Measurements from ENCODE around the gene RIOK1. TPM values are rescaled to one million over a fixed set of nuclear protein-coding genes. Genes with fewer than 3 reads are reported as not detected.

The RIOK1 gene
- total RNA-seq, 4 donors from 2014 or later: 11.3 to 17.5 (median 15.8) TPM

DNA sequence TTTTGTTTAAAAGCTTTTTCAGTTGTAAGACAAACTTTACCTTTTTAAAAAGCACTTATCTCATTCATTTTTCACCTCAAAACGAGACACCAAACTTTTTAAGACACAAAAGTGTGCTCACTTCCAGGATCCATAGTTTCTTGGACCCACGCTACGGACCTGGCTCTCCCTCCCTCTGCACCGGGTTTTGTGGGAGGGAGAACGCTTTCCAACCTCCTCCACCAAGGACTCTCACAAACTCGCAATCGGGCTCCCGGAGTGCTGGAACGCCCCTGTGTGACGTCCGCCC is 502 bp upstream of the RIOK1 start:
- Histone ChIP-seq H3K36me3 (peaks cover 2 to 5% of the 10 kb centered on the region in 2 donors), H3K4me3 (replicated peaks in 1 of 3) (peak overlapping the region; percentile 43 to 86 (median 78)), H3K27me3 (no peaks in the 10 kb centered on the region), H3K27ac (peak overlapping the region; percentile 58 to 88 (median 85)), H3K9me3 (no peaks in the 10 kb centered on the region), H3K4me1 (peaks cover 11 to 22% of the 10 kb centered on the region in 2 donors)
- WGBS, 2 donors: 0% methylated on average over 9 to 11 of the region's 11 CpGs
- intact Hi-C loops (cut with DNase I): no loop called here
- peak; percentile 82 to 85 for DNase-seq
- TF ChIP-seq CTCF (IDR thresholded peaks at IDR 0.05) (no peak), POLR2A (IDR thresholded peaks at IDR 0.05) (no peak)

- WGBS, 2 donors: 5 to 6% methylated on average over 14 of the region's 14 CpGs
- peaks cover 11 to 22% of the 10 kb centered on the region in 2 donors for H3K4me1 ChIP-seq
- H3K27ac ChIP-seq: peak overlapping the region; percentile 38 to 88 (median 85)
- intact Hi-C loops (cut with DNase I): loop anchor here (2.0 to 5.0 kb wide), 2 partner anchors 78 to 113 kb away; partner anchors contain the start of gene SSR1
- peaks cover 4 to 15% of the 10 kb centered on the region in 2 donors for H3K36me3 ChIP-seq
- TF ChIP-seq POLR2A (IDR thresholded peaks at IDR 0.05): no peak
- TF ChIP-seq CTCF (IDR thresholded peaks at IDR 0.05): no peak
- no peak for DNase-seq
- H3K4me3 ChIP-seq (replicated peaks in 1 of 3): peak overlapping the region; percentile 43 to 86 (median 78)
- H3K9me3 ChIP-seq: no peaks in the 10 kb centered on the region
- H3K27me3 ChIP-seq: no peaks in the 10 kb centered on the region
Measured at GRCh38 chr6:7390226-7390878, 744 bp downstream of the RIOK1 start.

DNA sequence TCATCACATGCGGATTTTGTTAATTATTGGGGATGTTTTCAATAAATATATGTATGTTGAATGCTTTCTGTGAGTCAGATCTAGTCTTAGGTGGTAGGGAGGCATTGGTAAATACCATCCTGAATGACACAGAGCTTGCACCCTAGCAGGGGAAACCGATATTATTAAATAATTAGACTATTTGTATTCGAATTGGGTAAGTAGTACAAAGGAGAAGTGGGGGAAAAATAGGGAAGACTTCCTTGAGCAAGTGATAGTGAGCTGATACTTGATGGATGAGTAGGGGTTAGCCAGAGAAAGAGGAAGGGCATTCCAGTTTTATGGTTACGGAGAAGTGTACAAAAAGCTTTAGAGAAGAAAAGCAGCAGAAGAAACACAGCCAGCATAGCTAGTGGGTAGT is 1.5 kb downstream of the RIOK1 start:
- Histone ChIP-seq H3K4me3 (replicated peaks in 1 of 3) (no peak overlapping the region), H3K27ac (no peak overlapping the region), H3K27me3 (no peaks in the 10 kb centered on the region), H3K9me3 (no peaks in the 10 kb centered on the region), H3K36me3 (peaks cover 4 to 21% of the 10 kb centered on the region in 2 donors), H3K4me1 (peaks cover 11 to 22% of the 10 kb centered on the region in 2 donors)
- TF ChIP-seq POLR2A (IDR thresholded peaks at IDR 0.05): no peak
- no peak for TF ChIP-seq CTCF (IDR thresholded peaks at IDR 0.05)
- no peak for DNase-seq
- intact Hi-C loops (cut with DNase I): loop anchor here (2.0 to 5.0 kb wide), 2 partner anchors 78 to 114 kb away; partner anchors contain the start of gene SSR1
- WGBS, 2 donors: 87 to 89% methylated on average over 4 of the region's 4 CpGs

GRCh38 chr6:7392402-7392801 is 2.8 kb downstream of the RIOK1 start:
- 92 to 93% methylated on average over 6 of the region's 6 CpGs for WGBS, 2 donors
- Histone ChIP-seq H3K4me1 (peaks cover 11 to 22% of the 10 kb centered on the region in 2 donors), H3K27ac (no peak overlapping the region), H3K27me3 (no peaks in the 10 kb centered on the region), H3K9me3 (no peaks in the 10 kb centered on the region), H3K4me3 (replicated peaks in 1 of 3) (no peak overlapping the region), H3K36me3 (peaks cover 4 to 28% of the 10 kb centered on the region in 2 donors)
- DNase-seq: no peak
- no peak for TF ChIP-seq CTCF (IDR thresholded peaks at IDR 0.05)
- TF ChIP-seq POLR2A (IDR thresholded peaks at IDR 0.05): no peak
- intact Hi-C loops (cut with DNase I): loop anchor here (5.0 kb wide), 1 partner anchor 115 kb away; no protein-coding TSS in a partner anchor

DNA sequence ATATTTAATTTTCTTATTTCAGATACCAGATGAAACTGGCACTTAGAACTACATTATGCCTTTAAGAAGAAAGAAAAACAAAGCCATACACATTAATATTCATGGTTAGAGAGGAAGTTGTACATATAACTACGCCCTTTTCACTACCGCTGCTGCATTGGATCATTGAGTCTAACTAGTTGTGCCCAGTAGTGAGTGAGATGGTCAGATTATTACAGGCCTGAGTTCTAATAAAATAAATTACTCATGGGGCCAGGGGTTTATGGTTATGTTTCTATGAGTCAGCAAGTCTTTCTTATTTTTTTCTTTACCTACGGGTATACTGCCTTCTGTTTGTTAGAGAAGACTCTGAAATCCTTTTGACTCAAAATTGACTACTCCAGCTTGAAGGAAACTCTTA is 11.5 kb downstream of the RIOK1 start:
- Histone ChIP-seq H3K27me3 (no peaks in the 10 kb centered on the region), H3K36me3 (peaks cover 23 to 44% of the 10 kb centered on the region in 2 donors), H3K9me3 (no peaks in the 10 kb centered on the region), H3K27ac (no peak overlapping the region), H3K4me3 (replicated peaks in 1 of 3) (no peak overlapping the region), H3K4me1 (no peaks in the 10 kb centered on the region)
- no peak for DNase-seq
- 91 to 95% methylated on average over 3 of the region's 3 CpGs for WGBS, 2 donors
- TF ChIP-seq CTCF (IDR thresholded peaks at IDR 0.05) (no peak), POLR2A (IDR thresholded peaks at IDR 0.05) (no peak)
- intact Hi-C loops (cut with DNase I): no loop called here
